Retinal pigment epithelial cell (primary cell): ENCODE measurements around the gene KMT5B.

Experiments
- DNase-seq: peaks from one replicate; pipeline ENCODE4 v3.0.0-alpha.2; 2010; ENCODE audit warnings: low read depth
- H3K4me3 ChIP-seq: 2 replicates; pipeline ENCODE4 v1.5.1; 2011; ENCODE audit warnings: mild to moderate bottlenecking, low read length, control low read depth, moderate library complexity
- CTCF ChIP-seq: conservative IDR thresholded peaks from 2 replicates; pipeline ENCODE4 v1.5.1; 2011; ENCODE audit warnings: low read depth, low read length, control low read depth, inconsistent platforms

KMT5B gene

GRCh38 chr11:68140496-68141245, 72.4 kb downstream of the KMT5B start:
- H3K4me3 ChIP-seq = no peak overlapping the region
- no peak for DNase-seq
- no peak for TF ChIP-seq CTCF

- H3K4me3 ChIP-seq = no peak overlapping the region
- no peak for DNase-seq
- no peak for TF ChIP-seq CTCF
These were observed 74.9 kb downstream of the KMT5B start for GRCh38 chr11:68138237-68138636.

GRCh38 chr11:68137833-68138232, 75.3 kb downstream of the KMT5B start:
- no peak for DNase-seq
- H3K4me3 ChIP-seq = no peak overlapping the region
- TF ChIP-seq CTCF = no peak

DNA sequence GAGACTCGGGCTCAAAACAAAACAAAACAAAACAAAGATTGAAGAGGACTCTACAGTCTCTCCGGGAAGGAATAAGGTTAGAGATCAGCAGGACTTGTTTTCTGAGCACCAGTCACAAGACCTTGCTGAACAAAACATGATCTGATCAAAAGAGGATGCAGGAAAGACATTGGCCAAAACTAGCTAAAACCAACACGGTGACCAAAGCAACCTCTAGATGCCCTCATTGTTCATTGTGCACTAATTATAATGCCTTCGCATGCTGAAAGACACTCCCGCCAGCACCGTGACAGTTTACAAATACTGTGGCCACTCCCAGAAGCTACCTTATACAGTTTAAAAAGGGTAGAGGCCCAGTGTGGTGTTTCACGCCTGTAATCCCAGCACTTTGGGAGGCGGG, 76.2 kb downstream of the KMT5B start:
- no peak overlapping the region for H3K4me3 ChIP-seq
- TF ChIP-seq CTCF = no peak
- DNase-seq = no peak

DNA sequence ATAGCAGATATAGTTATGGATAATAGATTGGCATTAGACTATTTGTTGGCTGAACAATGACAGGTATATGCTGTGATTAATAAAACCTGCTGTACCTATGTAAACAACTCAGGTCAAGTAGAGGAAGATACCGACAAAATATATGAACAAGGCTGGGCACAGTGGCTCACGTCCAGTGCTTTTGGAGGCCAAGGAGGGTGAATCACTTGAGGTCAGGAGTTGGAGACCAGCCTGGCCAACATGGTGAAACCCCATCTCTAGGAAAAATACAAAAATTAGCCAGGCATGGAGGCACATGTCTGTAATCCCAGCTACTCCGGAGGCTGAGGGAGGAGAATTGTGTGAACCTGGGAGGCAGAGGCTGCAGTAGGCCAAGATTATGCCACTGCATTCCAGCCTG, 77.9 kb downstream of the KMT5B start:
- no peak for TF ChIP-seq CTCF
- H3K4me3 ChIP-seq = no peak overlapping the region
- no peak for DNase-seq

DNA sequence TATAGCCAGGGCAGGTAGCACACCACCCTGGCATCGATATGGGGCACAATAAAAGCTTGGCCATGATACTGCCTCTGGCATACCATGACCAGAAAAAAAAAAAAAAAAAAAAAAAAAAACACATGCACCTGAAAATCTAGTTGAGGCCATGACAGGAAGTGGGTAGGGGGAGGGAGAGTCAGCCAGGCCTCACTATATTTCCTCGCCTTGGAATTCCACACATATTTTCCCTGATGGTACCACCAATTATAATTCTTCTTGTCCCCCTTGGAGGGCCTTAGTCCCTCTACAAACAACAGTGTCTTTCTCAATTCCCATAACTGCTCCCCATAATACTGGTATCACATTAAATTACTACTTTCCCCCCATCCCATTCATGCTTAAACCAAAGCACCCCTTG, 79.3 kb downstream of the KMT5B start:
- H3K4me3 ChIP-seq = no peak overlapping the region
- DNase-seq = no peak
- TF ChIP-seq CTCF = no peak

DNA sequence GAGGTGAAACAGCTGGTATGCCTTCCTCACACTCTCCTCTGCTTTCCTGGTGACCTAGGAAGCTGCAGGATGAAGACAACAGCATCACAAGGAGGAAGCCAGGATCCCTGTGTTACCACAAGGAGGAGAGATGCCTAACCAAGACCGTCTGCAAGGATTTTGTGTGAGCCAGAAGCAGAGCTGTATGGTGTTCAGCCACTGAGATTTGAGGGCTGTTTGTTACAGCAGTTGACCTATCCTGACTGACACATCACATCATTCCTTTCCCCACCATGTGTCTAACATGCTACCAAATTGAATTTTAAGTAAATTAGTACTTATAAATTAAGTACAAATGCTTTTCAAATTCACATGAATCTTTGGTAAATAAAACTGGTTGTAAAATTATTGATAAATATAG, 83.0 kb downstream of the KMT5B start:
- H3K4me3 ChIP-seq = no peak overlapping the region
- DNase-seq = no peak
- TF ChIP-seq CTCF = no peak
